Jurkat, Clone E6-1 (cell line): ENCODE results near the gene SYDE2. TPM values are rescaled to one million over a fixed set of nuclear protein-coding genes. Genes with fewer than 3 reads are reported as not detected.
"Not testable (repeated sequence)": the region's sequence is repeated elsewhere in the genome, so short reads cannot be mapped to it uniquely, and the experiment has no call there.

Experiments used
- DNase-seq: peaks from one replicate; pipeline ENCODE4 v3.0.0-alpha.2; 2011; ENCODE audit warnings: low read depth, low spot score
- H3K4me3 ChIP-seq: 2 replicates; pipeline ENCODE4 v1.5.1; 2011; ENCODE audit warnings: mild to moderate bottlenecking, low read length, control low read depth, moderate library complexity
- polyA plus RNA-seq: library from polyadenylated mRNA; unstranded; fragments of >200 nt; gene quantifications from one replicate; pipeline ENCODE4 v1.2.1, GENCODE V29; 2012; ENCODE audit warnings: missing spikeins; ENCODE audit not compliant: insufficient read length, insufficient read depth

SYDE2 gene, protein sequence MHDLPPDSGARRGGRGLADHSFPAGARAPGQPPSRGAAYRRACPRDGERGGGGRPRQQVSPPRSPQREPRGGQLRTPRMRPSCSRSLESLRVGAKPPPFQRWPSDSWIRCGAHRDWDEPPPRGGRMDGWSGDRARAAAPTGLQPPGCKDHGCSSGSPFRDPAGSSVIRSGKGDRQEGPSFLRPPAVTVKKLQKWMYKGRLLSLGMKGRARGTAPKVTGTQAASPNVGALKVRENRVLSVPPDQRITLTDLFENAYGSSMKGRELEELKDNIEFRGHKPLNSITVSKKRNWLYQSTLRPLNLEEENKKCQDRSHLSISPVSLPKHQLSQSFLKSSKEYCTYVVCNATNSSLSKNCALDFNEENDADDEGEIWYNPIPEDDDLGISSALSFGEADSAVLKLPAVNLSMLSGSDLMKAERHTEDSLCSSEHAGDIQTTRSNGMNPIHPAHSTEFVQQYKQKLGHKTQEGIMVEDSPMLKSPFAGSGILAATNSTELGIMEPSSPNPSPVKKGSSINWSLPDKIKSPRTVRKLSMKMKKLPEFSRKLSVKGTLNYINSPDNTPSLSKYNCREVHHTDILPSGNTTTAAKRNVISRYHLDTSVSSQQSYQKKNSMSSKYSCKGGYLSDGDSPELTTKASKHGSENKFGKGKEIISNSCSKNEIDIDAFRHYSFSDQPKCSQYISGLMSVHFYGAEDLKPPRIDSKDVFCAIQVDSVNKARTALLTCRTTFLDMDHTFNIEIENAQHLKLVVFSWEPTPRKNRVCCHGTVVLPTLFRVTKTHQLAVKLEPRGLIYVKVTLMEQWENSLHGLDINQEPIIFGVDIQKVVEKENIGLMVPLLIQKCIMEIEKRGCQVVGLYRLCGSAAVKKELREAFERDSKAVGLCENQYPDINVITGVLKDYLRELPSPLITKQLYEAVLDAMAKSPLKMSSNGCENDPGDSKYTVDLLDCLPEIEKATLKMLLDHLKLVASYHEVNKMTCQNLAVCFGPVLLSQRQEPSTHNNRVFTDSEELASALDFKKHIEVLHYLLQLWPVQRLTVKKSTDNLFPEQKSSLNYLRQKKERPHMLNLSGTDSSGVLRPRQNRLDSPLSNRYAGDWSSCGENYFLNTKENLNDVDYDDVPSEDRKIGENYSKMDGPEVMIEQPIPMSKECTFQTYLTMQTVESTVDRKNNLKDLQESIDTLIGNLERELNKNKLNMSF
- 0.96 TPM for polyA plus RNA-seq

DNA sequence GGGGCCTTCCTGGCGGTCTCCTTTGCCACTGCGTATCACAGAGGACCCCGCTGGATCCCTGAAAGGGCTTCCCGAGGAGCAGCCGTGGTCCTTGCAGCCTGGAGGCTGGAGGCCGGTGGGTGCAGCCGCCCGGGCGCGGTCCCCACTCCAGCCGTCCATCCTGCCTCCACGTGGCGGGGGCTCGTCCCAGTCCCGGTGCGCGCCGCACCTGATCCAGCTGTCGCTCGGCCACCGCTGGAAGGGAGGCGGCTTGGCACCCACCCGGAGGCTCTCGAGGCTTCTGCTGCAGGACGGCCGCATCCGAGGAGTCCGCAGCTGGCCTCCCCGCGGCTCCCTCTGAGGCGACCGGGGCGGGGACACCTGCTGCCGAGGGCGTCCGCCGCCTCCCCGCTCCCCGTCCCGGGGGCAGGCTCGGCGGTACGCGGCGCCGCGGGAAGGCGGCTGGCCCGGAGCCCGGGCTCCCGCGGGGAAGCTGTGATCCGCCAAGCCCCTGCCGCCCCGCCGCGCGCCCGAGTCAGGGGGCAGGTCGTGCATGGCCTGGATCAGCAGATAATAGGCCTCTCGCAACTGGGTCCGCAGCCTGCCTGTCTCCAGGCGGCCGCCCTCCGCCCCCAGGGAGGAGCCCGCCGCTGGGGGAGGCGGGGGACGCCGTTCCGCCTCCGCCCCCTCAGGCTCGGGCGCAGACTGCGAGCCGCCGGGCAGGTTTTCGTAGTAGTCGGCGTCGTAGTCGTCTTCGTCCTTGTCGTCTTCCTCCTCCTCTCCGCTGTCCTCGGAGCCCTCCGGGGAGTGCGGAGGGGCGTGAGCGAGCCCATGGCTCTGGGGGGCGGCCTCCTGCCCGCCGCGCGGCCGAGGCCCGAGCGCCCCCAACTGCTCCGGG lies at the start of gene SYDE2:
TSS of gene SYDE2 (minus strand) at position 554 of the 877 bp plus-strand sequence. CDS start at position 534, 20 bp downstream.
- H3K4me3 ChIP-seq = peak within 1 kb of the TSS; percentile 72
- DNase-seq = peak; percentile 67

DNA sequence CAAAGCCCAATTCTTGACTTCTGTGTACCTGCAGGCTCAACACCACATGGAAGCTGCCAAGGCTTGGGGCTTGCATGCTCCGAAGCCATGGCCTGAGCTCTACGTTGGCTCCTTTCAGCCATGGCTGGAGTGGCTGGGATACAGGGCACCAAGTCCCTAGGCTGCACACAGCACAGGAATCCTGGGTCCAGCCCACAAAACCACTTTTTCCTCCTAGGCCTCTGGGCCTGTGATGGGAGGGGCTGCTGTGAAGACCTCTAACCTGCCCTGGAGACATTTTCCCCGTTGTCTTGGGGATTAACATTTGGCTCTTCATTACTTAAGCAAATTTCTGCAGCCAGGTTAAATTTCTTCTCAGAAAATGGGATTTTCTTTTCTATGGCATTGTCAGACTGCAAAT lies 48.2 kb upstream of the SYDE2 start:
- DNase-seq, H3K4me3 ChIP-seq: not testable (repeated sequence)

DNA sequence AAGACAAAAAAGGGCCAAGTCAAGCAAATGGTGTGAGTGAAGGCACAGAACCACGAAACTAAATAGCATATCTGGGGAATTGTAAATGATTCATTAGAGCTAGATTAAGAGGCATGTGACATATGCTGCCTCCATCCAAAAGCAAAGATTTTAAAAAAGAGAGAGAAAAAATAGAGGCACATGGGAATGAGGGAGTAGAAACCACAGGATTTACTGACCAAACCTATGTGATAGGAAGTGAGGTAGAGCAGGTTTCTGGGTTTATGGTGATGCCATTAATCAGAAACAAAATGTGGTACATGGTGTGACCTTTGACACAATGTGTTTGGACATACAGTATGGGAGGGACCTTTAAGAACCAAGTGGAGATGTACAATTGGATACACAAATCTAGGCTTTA lies 45.1 kb upstream of the SYDE2 start:
- no peak overlapping the region for H3K4me3 ChIP-seq
- no peak for DNase-seq

DNA sequence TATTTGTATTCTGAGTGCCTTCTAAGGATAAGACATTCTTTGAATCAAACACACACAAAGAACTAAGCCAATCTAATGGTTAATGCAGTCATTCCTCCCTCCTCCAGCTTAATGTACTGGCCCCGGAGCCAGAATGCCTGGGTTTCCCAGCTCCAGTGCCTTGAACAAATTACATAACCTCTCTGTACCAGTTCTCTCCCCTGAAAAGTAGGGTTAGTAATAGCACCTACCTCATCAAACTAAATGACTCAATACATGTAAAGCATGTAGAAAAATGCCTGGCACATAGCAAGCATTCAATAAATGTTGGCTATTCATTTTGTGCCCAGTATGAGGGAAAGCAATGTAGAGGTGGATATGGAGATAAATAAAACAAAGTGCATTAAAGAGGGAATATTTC lies 44.6 kb upstream of the SYDE2 start:
- no peak overlapping the region for H3K4me3 ChIP-seq
- DNase-seq = no peak

DNA sequence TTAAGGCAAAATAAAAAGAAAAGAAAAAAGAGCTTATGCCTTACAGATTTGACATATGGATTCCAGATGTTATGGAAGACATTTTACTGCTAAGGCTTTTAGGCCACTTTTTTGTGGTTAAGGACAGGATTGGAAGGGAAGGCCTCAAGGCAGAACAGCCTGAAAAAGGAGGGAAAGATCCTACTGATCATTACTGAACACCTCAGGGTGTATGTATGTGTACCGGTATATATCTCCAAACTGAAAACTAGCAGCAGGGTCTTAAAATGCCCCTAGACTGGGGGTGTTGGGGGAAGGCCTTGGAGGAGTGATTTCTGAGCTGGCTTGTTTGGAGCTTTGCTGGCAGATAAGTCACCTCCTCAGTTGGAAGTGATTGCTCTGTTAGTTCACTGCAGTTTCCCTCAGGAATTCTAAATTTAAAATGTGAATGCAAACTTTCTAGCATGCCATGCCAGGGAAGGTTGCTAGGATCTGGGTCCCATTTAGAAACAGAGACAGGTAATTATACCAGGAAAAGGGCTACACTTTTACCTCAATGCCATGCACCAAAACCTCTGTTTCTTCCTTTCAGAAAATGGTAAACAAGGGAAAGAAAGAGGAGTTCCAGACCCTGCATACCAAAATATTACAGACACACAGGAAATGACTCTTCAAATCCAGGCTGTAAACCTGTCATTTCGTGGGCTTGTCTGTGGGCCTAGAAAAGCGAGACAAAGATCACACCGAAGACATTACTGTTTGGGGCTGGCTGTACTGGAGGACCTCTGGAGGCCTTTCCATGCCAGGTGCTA lies 43.6 kb upstream of the SYDE2 start:
- H3K4me3 ChIP-seq = no peak overlapping the region
- no peak for DNase-seq

DNA sequence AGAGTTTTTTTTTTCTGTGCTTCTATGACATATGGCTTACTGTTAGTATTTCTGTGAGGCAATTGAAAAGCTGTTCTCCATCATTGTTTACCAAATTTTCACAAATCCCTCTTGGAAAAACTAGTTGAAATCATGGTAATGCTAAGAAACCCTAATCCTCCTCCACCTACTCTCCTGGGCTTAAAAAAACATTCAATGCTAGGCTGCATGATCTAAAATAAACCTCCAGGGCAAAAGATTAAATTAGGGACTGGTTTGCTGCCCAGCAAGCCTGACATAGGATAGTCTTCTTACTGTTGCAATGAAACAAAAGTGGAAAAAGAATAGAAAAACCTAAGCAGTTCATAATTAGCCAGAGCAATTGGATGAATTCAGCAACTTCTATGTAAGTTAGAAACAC lies 42.6 kb upstream of the SYDE2 start:
- DNase-seq = no peak
- no peak overlapping the region for H3K4me3 ChIP-seq

DNA sequence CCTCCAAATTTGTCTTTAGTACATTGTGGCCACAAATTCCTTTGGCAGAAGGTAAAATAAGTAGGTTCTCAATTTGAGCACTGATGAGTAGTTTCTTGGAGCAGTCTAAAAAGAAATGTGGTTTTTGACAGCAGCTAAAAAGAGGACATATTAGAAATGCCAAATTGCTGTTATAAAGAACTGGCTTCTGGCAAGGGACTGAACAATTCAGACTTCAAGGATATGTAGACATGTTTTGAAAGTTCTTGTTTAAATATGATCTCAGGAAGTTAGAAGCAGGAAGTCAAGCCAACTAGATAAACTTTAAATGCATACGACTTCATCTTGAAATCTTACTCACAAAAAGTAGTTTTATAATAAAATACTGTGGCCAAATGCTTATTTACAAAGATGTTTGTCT lies 39.8 kb upstream of the SYDE2 start:
- DNase-seq = no peak
- H3K4me3 ChIP-seq = no peak overlapping the region

DNA sequence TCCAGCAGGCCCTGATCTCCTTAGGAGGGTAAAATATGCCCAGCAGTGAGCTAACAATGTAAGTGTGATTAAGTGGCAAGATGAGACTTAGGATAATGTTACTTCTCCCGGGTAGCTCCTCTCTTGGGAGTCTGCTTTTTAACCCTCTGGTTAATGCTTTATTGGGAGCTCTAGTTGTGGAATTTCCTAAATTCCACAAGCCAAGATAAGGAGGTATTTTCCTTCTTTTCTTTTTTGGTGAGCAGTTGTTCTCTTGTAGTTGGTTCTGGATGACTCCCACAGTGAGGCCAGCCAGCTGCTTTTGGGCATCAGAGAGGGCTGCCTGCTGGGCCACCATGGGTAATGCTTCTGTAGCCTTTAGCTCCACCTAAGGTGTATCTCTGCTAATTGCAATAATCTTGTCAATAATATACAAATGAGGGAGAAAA lies 39.4 kb upstream of the SYDE2 start:
- no peak for DNase-seq
- H3K4me3 ChIP-seq = no peak overlapping the region

DNA sequence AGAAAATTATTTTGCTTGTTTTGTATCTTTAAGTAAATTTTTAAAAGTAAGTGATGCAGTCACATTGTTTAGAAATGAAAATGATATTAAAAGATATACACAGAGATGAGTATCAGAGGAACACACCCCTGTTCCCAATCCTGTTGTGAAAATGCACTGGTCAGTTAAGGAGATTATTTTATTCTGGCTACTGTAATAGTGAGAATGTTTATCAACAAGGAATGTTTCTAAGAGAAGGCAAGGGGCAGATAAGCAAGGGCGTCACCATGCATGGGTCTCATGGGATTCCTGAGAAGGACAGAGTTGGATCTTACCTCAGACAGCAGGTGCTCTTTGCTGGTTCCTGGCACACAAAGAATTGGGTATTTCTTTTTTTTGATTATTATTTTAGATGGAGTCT lies 36.8 kb upstream of the SYDE2 start:
- H3K4me3 ChIP-seq = no peak overlapping the region
- no peak for DNase-seq

DNA sequence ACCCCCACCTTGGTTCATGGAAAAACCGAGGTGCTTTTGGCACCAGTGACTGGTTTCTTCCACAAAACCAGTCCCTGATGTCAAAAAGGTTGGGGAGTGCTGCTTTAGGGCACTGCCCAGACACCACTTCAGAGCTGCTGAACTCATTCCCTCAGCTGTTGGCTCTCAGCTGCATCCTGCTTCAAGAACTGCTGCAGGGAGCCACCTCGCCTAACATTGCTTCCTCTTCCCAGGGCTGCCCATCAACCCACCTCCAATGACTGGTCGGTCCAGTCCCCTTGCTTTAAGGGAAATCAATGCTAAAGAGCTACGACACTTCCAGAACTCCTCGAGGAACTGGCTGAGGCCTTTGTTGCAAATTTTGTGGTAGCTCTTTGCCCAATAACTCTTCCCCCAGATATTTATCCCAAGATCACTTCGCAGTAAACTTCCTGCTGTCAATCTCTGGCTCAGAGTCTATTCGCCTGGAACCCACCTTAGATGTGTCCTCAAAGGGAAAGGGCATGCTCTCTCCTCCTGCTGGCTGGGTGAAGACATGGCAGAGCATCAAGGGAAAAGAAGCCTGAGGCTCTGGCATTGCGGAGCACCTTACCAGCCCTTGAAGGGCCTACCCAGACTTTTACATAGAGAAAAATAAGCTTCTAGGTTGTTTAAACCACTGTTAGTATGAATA lies 29.6 kb upstream of the SYDE2 start:
- H3K4me3 ChIP-seq = no peak overlapping the region
- DNase-seq = peak; percentile 32

DNA sequence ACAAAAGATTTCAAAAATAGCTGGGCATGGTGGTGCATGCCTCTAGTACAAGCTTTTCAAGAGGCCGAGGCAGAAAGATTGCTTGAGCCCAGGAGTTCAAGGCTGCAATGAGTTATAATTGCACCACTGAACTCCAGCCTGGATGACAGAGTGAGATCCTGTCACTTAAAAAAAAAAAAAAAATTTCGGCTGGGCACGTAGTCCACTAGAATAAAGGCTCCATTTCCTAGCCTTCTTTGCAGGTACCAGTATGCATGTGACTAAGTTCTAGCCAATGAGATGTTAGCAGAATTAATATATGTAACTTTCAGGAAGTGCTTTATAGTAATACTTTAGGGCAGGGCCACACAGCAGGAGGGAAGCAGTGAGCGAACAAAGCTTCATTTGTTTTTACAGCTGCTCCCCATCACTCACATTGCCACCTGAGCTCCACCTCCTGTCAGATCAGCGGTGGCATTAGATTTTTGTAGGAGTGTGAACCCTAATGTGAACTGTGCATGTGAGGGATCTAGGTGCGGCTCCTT lies 28.8 kb upstream of the SYDE2 start:
- no peak overlapping the region for H3K4me3 ChIP-seq
- no peak for DNase-seq

DNA sequence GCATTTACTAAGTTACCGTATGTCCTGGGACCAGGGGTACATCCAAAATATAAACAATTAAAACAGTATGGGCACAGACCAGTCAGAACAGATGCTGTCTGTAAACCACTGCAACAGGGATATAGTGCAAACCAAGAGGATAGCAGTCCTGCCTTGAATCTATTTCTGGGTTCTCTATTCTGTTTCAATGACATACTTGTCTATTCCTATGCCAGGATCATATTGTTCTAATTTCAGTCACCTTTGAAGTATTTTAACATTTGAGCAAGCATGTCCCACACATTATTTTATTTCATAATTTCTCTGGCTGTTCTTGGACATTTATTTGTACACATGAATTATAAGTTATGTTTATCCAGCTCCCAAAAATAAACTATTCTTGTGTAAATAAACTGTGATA lies 28.2 kb upstream of the SYDE2 start:
- H3K4me3 ChIP-seq = no peak overlapping the region
- DNase-seq = no peak

DNA sequence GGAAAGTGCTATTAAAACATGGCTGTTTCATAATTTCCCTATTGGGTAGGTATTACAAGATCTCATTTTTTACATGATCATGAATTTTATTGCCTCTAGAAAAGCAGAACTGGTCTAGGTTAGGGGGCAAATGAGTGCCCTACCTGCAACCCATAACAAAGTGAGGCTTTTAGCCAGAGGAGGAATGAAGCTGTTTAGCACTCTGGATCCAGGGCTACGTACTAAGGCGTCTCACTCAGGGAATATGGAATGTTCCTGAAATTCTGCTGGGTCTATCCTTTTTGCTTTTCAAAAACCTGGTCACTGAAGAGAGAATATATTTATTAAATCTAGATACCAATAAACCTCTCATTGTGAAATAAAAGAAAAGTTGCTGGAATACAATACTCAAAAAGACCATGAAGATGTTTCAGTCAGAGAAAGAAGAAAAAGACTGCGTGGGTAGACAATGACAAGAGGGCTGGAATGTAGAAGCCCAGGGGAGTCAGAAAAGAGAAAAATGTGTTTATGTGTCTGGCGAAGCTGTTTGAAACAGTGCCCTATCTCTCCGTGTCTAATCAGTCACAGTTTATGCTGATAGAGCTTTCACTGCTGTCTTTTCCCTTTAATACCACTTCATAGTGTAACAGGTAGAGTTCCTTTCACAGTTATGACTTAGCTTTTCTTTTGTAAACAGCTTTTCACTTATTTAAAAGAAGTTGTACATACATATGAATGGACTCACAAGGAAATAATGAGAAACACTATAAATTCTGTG lies 25.0 kb upstream of the SYDE2 start:
- H3K4me3 ChIP-seq = no peak overlapping the region
- DNase-seq = no peak

DNA sequence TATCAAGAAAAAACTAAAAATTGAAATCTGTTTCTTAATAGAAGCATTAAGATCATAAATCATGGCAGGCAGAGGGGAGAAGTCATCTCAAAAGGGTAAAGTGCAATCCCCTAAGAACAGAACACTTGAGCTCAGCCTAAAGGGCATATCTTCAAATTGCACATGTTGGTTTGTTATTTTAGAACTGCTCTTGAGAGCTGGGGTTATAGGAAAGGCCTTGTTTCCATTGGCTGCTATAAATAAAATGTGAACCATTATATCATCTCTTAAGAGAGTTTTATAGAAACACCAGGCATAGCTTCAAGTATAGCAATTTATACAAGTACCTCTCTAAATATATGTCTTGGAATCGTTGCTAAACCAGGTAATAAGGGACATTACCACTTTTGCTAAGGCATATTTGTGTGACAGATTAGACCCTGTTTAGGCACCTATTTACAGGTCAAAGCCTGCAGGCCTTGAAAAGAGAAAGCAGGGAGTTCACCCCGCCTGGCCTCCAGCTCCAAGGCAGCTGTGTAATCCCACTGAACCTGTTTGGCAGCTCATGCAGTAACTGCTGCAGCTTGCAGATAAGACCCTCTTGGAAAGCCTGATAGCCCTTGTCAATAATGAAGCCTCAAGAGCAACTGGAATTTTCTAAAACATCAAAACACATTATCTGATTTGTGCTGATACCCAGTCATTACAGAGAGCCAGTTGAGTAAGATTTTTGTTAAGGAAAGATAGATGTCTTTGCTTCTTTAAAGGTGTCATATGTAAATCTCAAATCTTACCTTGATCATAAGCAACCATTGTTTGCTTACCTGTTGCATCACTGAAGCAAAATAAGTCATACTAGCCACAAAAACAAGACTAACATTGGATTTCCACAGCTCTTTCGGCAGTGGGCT lies 24.2 kb upstream of the SYDE2 start:
- H3K4me3 ChIP-seq = no peak overlapping the region
- DNase-seq = no peak

DNA sequence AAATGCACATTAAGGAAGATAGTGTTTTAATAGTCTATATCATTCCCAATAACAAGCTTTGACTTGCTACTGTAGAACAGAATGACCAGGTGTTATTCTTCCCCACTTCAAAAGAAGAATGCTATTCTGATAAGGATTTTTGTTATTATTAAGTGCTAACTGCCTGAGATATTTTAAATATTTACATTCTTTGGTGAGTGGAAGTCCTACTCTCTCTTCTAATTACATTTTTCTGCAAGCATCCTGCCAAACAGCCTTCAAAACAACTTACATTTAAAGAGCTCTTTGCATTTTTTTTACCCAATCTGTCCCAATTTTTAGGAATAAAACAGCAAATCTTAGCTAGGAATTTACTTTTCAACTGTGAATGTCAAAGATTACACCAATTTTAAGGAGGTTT lies 23.5 kb upstream of the SYDE2 start:
- DNase-seq = no peak
- H3K4me3 ChIP-seq = no peak overlapping the region

DNA sequence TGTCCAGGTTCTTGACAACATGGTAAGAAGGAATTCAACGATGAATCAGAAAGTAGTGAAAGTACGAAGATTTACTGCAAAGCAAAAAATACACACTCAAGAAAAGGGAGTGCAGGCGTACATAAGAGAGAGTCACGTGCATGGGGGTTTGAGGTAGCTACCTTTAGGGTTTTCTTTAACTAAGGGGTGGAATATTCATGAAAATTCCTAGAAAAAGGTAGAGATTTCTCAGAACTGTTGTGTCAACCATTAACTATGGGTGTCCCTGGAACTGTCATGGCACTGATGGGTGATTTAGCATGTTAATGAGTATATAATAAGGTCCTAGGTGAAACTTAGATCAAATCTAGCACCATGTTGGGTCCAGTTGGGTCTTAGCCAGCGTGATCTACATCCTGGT lies 22.5 kb upstream of the SYDE2 start:
- no peak overlapping the region for H3K4me3 ChIP-seq
- no peak for DNase-seq
